Progenitor cell of endocrine pancreas (in vitro differentiated cells): ENCODE results near the gene RMDN3. TPM values are rescaled to one million over a fixed set of nuclear protein-coding genes. Genes with fewer than 3 reads are reported as not detected.

Source experiments
- DNase-seq: peaks from one replicate; pipeline ENCODE4 v3.0.0; 2021; ENCODE audit warnings: low spot score; ENCODE audit not compliant: unreplicated experiment
- H3K27ac Mint-ChIP-seq: 2 replicates; pipeline ENCODE4 v1.8.0; 2021; ENCODE audit warnings: mild to moderate bottlenecking, moderate library complexity, mixed read lengths
- H3K27me3 Mint-ChIP-seq: 2 replicates; pipeline ENCODE4 v1.8.0; 2021; ENCODE audit warnings: mixed read lengths
- H3K36me3 Mint-ChIP-seq: 2 replicates; pipeline ENCODE4 v1.8.0; 2022; ENCODE audit warnings: mixed read lengths; ENCODE audit not compliant: insufficient read depth
- H3K4me1 Mint-ChIP-seq: 2 replicates; pipeline ENCODE4 v1.8.0; 2021; ENCODE audit warnings: low read depth, mixed read lengths
- H3K4me3 Mint-ChIP-seq: 2 replicates; pipeline ENCODE4 v1.8.0; 2021; ENCODE audit warnings: low read depth, mild to moderate bottlenecking, moderate library complexity, mixed read lengths
- H3K9me3 Mint-ChIP-seq: 2 replicates; pipeline ENCODE4 v1.8.0; 2021; ENCODE audit warnings: low read depth, mixed read lengths
- CTCF ChIP-seq: fragments of 200-600 bp; sonication (generic); IDR thresholded peaks from one replicate; pipeline ENCODE4 v1.5.0; 2021; ENCODE audit warnings: antibody characterized with exemption, mild to moderate bottlenecking; ENCODE audit not compliant: unreplicated experiment
- total RNA-seq: library from RNA; stranded (reverse); gene quantifications from 2 replicates; pipeline ENCODE4 v1.2.1, GENCODE V29; 2021

The RMDN3 gene
- total RNA-seq, 1 donor from 2014 or later = 25.9 TPM

GRCh38 chr15:40693904-40694687, 61.0 kb downstream of the RMDN3 start:
- Mint-ChIP-seq H3K4me1 (peaks cover 10% of the 10 kb centered on the region), H3K4me3 (peak overlapping the region; percentile 92), H3K9me3 (no peaks in the 10 kb centered on the region), H3K36me3 (peaks cover 5% of the 10 kb centered on the region), H3K27me3 (no peaks in the 10 kb centered on the region), H3K27ac (peak overlapping the region; percentile 95)
- no peak for TF ChIP-seq CTCF
- DNase-seq = no peak

GRCh38 chr15:40691737-40692136, 63.3 kb downstream of the RMDN3 start:
- Mint-ChIP-seq H3K27ac (no peak overlapping the region), H3K27me3 (no peaks in the 10 kb centered on the region), H3K9me3 (no peaks in the 10 kb centered on the region), H3K4me1 (peaks cover 9% of the 10 kb centered on the region), H3K4me3 (no peak overlapping the region), H3K36me3 (peaks cover 5% of the 10 kb centered on the region)
- DNase-seq = no peak
- TF ChIP-seq CTCF = no peak

DNA sequence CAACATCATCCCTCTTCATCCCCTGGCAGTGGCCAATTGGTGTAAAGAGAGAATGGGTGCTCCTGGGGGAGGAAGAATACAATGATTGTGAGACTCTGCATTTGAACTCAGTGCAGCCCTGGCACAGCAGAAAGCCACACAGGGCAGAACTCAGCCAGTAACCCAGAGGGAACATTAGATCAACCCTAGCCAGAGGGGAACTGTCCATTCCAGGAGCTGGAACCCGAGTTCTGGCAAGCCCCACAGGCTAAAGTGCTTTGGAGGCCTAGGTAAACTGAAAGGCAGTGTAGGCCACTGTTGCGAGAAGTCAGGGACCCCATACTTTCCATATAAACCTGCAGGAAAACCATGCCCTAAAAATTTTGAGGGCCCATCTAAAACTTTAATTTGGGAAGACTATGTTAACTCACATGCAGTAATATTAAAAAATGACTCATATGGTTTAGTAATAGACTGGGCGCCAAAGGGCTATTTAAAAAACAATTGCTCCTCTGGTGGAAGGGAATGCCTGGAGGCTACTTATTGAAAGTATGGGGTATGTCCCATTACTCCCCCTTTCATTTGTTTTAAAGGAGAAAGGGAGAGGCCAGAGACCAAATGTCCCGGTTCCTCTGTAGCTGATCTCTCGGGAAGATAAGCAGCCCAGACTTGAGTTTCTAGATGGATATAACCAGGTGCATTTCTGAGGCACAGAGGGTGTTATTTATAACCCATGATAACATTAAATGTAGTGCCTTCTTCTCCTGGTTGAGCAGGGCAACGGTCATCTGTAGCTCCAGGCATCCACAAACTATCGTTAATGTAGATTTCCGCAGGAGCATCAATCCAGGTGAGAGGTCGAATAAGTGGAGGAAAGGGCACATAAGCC, 65.9 kb downstream of the RMDN3 start:
- Mint-ChIP-seq H3K9me3 (no peaks in the 10 kb centered on the region), H3K27me3 (no peaks in the 10 kb centered on the region), H3K4me1 (peaks cover 4% of the 10 kb centered on the region), H3K36me3 (peaks cover 3% of the 10 kb centered on the region), H3K4me3 (no peak overlapping the region), H3K27ac (no peak overlapping the region)
- TF ChIP-seq CTCF = no peak
- no peak for DNase-seq

Other genes with a start within 250 kb of the RMDN3 start
- 21.7 and 22.2 TPM in 2 replicates for gene CCDC32, start 190.2 kb downstream of the RMDN3 start, total RNA-seq
- 11.5 and 13.2 TPM in 2 replicates for gene RPUSD2, start 186.0 kb downstream of the RMDN3 start, total RNA-seq
- gene KNL1, start 161.0 kb downstream of the RMDN3 start, total RNA-seq = 11.7 and 12.1 TPM in 2 replicates
- 13.2 and 16.0 TPM in 2 replicates for gene RAD51, start 60.1 kb downstream of the RMDN3 start, total RNA-seq
- 30.6 and 32.1 TPM in 2 replicates for gene GCHFR, start 8.8 kb upstream of the RMDN3 start, total RNA-seq
- gene C15orf62, start 14.7 kb upstream of the RMDN3 start, total RNA-seq = 1.8 and 1.9 TPM in 2 replicates
- gene ZFYVE19, start 51.8 kb upstream of the RMDN3 start, total RNA-seq = 25.2 and 28.1 TPM in 2 replicates
- 41.0 and 43.1 TPM in 2 replicates for gene DNAJC17, start 52.2 kb upstream of the RMDN3 start, total RNA-seq
- gene PPP1R14D, start 73.5 kb upstream of the RMDN3 start, total RNA-seq = 0.81 and 1.5 TPM in 2 replicates
- 213 and 217 TPM in 2 replicates for gene SPINT1, start 88.8 kb upstream of the RMDN3 start, total RNA-seq
- gene RHOV, start 119.0 kb upstream of the RMDN3 start, total RNA-seq = 4.4 and 5.1 TPM in 2 replicates
- gene VPS18, start 139.2 kb upstream of the RMDN3 start, total RNA-seq = 27.4 and 28.9 TPM in 2 replicates
- 6.2 and 6.5 TPM in 2 replicates for gene DLL4, start 174.1 kb upstream of the RMDN3 start, total RNA-seq
- gene CHAC1, start 198.2 kb upstream of the RMDN3 start, total RNA-seq = 14.4 and 18.1 TPM in 2 replicates